B cell (primary cell): Measurements from ENCODE around the gene CABP2. TPM values are rescaled to one million over a fixed set of nuclear protein-coding genes. Genes with fewer than 3 reads are reported as not detected.

Source experiments
- ATAC-seq: fragments of 200-7000 bp; cut with Tn5 transposase; one replicate; pipeline ENCODE4 v1.10.0; 2021; ENCODE audit warnings: low read depth, mild to moderate bottlenecking, moderate number of reproducible peaks, moderate library complexity
- CTCF ChIA-PET: fragments of 350-600 bp; sonication (Branson Sonifier 250); formaldehyde crosslinking; loops from one replicate; lab custom pipeline; 2021; ENCODE audit warnings: antibody characterized with exemption, inconsistent platforms; lab: Charles Lee
- POLR2A ChIA-PET: fragments of 350-600 bp; sonication (Branson Sonifier 250); formaldehyde crosslinking; loops from one replicate; lab custom pipeline; 2021; ENCODE audit warnings: antibody characterized with exemption; lab: Charles Lee
- DNase-seq: peaks from one replicate; pipeline ENCODE4 v3.0.0; 2013
- H2AFZ ChIP-seq: 2 replicates; pipeline ENCODE4 v1.6.1; 2012; ENCODE audit warnings: mild to moderate bottlenecking, low read depth, low read length; ENCODE audit not compliant: insufficient read depth, poor library complexity, severe bottlenecking
- H3K27ac ChIP-seq, 2 donors: 1 replicate in 1 of 2; 2 replicates in 1 of 2; pipeline ENCODE4 v1.5.1; 2012 to 2013; ENCODE audit warnings: low read length in 2 of 2, mild to moderate bottlenecking in 2 of 2, moderate library complexity in 1 of 2
- H3K27me3 ChIP-seq, 4 experiments: fragments of 200-600 bp in 1 of 4; sonication (generic) in 1 of 4; replicated peaks in 1 of 4; 1 replicate in 2 of 4; 2 replicates in 2 of 4; pipeline versions ENCODE4 v1.6.1 to v1.7.0; 2013 to 2016; ENCODE audit warnings: low read length in 3 of 4, mild to moderate bottlenecking in 2 of 4, mixed read lengths in 1 of 4, moderate library complexity in 1 of 4; ENCODE audit not compliant: insufficient read depth in 4 of 4, control insufficient read depth in 3 of 4; ENCODE audit errors: control extremely low read depth in 1 of 4
- H3K36me3 ChIP-seq, 2 experiments: replicated peaks in 1 of 2; 1 replicate in 1 of 2; 2 replicates in 1 of 2; pipeline versions ENCODE4 v1.6.1 to v1.7.1; 2013; ENCODE audit warnings: low read length in 1 of 2; ENCODE audit not compliant: insufficient read depth in 2 of 2, control insufficient read depth in 1 of 2; ENCODE audit errors: control extremely low read depth in 1 of 2, extremely low read depth in 1 of 2
- H3K4me1 ChIP-seq, 2 donors: fragments of 200-600 bp in 1 of 2; sonication (generic) in 1 of 2; 1 replicate in 1 of 2; 2 replicates in 1 of 2; pipeline versions ENCODE4 v1.5.1 to v1.6.1; 2013 to 2017; ENCODE audit warnings: low read length in 2 of 2; ENCODE audit not compliant: control insufficient read depth in 2 of 2, insufficient read depth in 2 of 2
- H3K4me2 ChIP-seq: replicated peaks from 2 replicates; pipeline ENCODE3; 2012; ENCODE audit warnings: mild to moderate bottlenecking, low read depth, low read length; ENCODE audit not compliant: poor library complexity, severe bottlenecking
- H3K4me3 ChIP-seq, 5 experiments: fragments of 200-600 bp in 1 of 5; sonication (generic) in 1 of 5; 1 replicate in 3 of 5; 2 replicates in 2 of 5; pipeline versions ENCODE4 v1.5.1 to v1.7.0; 2011 to 2016; ENCODE audit warnings: low read length in 4 of 5, mild to moderate bottlenecking in 4 of 5, low read depth in 2 of 5, control low read depth in 1 of 5, moderate library complexity in 1 of 5; ENCODE audit not compliant: insufficient read depth in 1 of 5; ENCODE audit errors: control extremely low read depth in 1 of 5, extremely low read depth in 1 of 5
- H3K79me2 ChIP-seq: fragments of 200-600 bp; sonication (generic); one replicate; pipeline ENCODE4 v1.6.0; 2016; ENCODE audit warnings: low read length; ENCODE audit not compliant: control insufficient read depth, insufficient read depth
- H3K9ac ChIP-seq: fragments of 200-600 bp; sonication (generic); 2 replicates; pipeline ENCODE4 v1.6.1; 2017; ENCODE audit warnings: mild to moderate bottlenecking, low read length, moderate library complexity
- H3K9me3 ChIP-seq, 3 donors: one replicate each; pipeline versions ENCODE4 v1.6.1 to v1.7.1; 2013; ENCODE audit warnings: low read length in 2 of 3; ENCODE audit not compliant: control insufficient read depth in 2 of 3, insufficient read depth in 1 of 3; ENCODE audit errors: control extremely low read depth in 1 of 3
- H4K20me1 ChIP-seq: 2 replicates; pipeline ENCODE4 v1.6.0; 2012; ENCODE audit warnings: mild to moderate bottlenecking, low read length; ENCODE audit not compliant: insufficient read depth, control insufficient read depth, poor library complexity, severe bottlenecking
- H3K27ac Mint-ChIP-seq: one replicate; pipeline ENCODE4 v1.8.0; 2021; ENCODE audit warnings: mixed read lengths
- H3K27me3 Mint-ChIP-seq: one replicate; pipeline ENCODE4 v1.8.0; 2021; ENCODE audit warnings: mixed read lengths
- H3K4me1 Mint-ChIP-seq: one replicate; pipeline ENCODE4 v1.8.0; 2021; ENCODE audit warnings: mixed read lengths
- H3K4me3 Mint-ChIP-seq: one replicate; pipeline ENCODE4 v1.8.0; 2021; ENCODE audit warnings: mixed read lengths
- H3K9me3 Mint-ChIP-seq: one replicate; pipeline ENCODE4 v1.8.0; 2022; ENCODE audit warnings: mixed read lengths; ENCODE audit not compliant: insufficient read depth
- CTCF ChIP-seq: fragments of 200-600 bp; IDR thresholded peaks from one replicate; pipeline ENCODE4 v1.8.0; 2022; ENCODE audit warnings: antibody characterized with exemption, mild to moderate bottlenecking
- EZH2 ChIP-seq: IDR thresholded peaks from 2 replicates; pipeline ENCODE4 v1.6.1; 2012; ENCODE audit warnings: borderline replicate concordance, low read depth, mild to moderate bottlenecking, moderate library complexity, low read length; ENCODE audit not compliant: insufficient read depth, poor library complexity, severe bottlenecking
- WGBS: methylation state at CpG from one replicate; pipeline ENCODE4 v1.1.5; 2013; ENCODE audit warnings: missing lambda C conversion rate; ENCODE audit not compliant: insufficient coverage; 5-methylcytosine and 5-hydroxymethylcytosine counted together
- intact Hi-C: fragments of 100-400 bp; cut with micrococcal nuclease; formaldehyde crosslinking; loops from one replicate; pipeline ENCODE4 v1.10.0; 2022
- polyA plus RNA-seq: library from polyadenylated mRNA; depleted of rRNA; stranded (reverse); fragments of >200 nt; gene quantifications from 2 replicates; pipeline ENCODE4 v1.2.3, GENCODE V29; 2012
- total RNA-seq, 2 donors: library from RNA; stranded (reverse); fragments of 120-200 nt in 1 of 2; gene quantifications; 1 replicate in 1 of 2; 2 replicates in 1 of 2; pipeline versions ENCODE4 v1.2.3 to v1.2.4, GENCODE V29; 2013 to 2022

The CABP2 gene
- total and polyA plus RNA-seq, 2 donors (not counting 1 experiment from before 2014, with no cell fraction given): not detected

DNA sequence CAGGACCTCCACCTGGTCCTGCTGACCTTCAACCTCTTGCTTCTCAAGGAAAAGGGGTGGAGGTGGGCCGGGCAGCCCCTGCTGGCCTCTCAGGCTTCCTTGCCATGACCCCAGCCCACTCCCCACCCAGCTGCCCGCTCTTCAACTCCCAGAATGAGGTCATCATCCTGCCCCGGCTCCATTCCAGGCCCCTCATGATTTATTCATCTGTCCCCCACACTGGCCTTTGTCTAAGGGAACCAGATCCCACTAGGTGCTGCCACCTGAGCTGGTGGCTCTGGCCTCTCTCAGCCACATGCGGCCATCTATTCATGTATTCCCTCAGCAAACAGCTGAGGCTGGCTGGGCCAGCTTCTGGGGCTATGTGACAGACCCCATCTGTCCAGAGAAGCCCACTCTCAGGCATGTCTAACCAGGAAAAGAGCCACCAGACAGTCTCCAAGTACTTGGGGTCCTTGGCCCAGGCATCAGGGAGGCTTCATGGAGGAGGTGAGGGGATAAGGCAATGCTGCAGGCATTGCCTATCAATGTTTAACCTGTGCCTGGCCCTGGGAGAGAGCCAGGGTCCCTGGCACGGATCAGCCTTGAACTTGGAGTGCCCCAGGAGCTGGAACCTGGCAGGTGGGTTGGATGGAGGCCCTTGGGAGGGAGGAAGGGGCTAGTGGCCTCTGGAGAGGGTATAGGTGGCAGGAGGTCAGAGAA lies 2.2 kb upstream of the CABP2 start:
- Mint-ChIP-seq H3K9me3 (peaks cover 2% of the 10 kb centered on the region), H3K4me1 (no peaks in the 10 kb centered on the region), H3K4me3 (no peak overlapping the region), H3K27me3 (peaks cover 34% of the 10 kb centered on the region), H3K27ac (no peak overlapping the region)
- Histone ChIP-seq H3K27me3 (peaks cover 0 to 9% (median 4%) of the 10 kb centered on the region in 4 experiments), H2AFZ (no peak overlapping the region), H3K36me3 (no peaks in the 10 kb centered on the region), H3K27ac (no peak overlapping the region), H3K9ac (no peak overlapping the region), H3K9me3 (peaks cover 0 to 8% (median 0%) of the 10 kb centered on the region in 3 donors), H3K4me1 (no peaks in the 10 kb centered on the region), H3K79me2 (no peaks in the 10 kb centered on the region), H4K20me1 (no peaks in the 10 kb centered on the region), H3K4me3 (no peak overlapping the region), H3K4me2 (no peak overlapping the region)
- ATAC-seq: no peak
- ChIA-PET POLR2A (no interaction called here), CTCF (interaction anchor here (0.7 kb wide), 1 partner anchor 1946 kb away, joined by 3 read pairs; no protein-coding TSS in a partner anchor)
- TF ChIP-seq CTCF: no peak
- no peak for TF ChIP-seq EZH2
- WGBS: 89% methylated on average over 5 of the region's 5 CpGs
- intact Hi-C loops: no loop called here
- no peak for DNase-seq

GRCh38 chr11:67524480-67524808 lies 1.2 kb upstream of the CABP2 start:
- Mint-ChIP-seq H3K4me3 (no peak overlapping the region), H3K27me3 (peaks cover 33% of the 10 kb centered on the region), H3K4me1 (no peaks in the 10 kb centered on the region), H3K9me3 (peaks cover 2% of the 10 kb centered on the region), H3K27ac (no peak overlapping the region)
- no peaks in the 10 kb centered on the region for H3K79me2 ChIP-seq
- intact Hi-C loops: no loop called here
- no peaks in the 10 kb centered on the region for H3K36me3 ChIP-seq
- 80% methylated on average over 9 of the region's 9 CpGs for WGBS
- ChIA-PET POLR2A (no interaction called here), CTCF (no interaction called here)
- H3K9me3 ChIP-seq: peaks cover 0 to 8% (median 0%) of the 10 kb centered on the region in 3 donors
- TF ChIP-seq EZH2: no peak
- TF ChIP-seq CTCF: no peak
- no peak overlapping the region for H3K9ac ChIP-seq
- DNase-seq: no peak
- ATAC-seq: no peak
- H3K27ac ChIP-seq: no peak overlapping the region
- no peak overlapping the region for H3K4me2 ChIP-seq
- H3K27me3 ChIP-seq: peaks cover 0 to 8% (median 4%) of the 10 kb centered on the region in 4 experiments
- H3K4me1 ChIP-seq: no peaks in the 10 kb centered on the region
- H4K20me1 ChIP-seq: no peaks in the 10 kb centered on the region
- no peak overlapping the region for H3K4me3 ChIP-seq
- no peak overlapping the region for H2AFZ ChIP-seq
